ENCODE measurements around the gene FANCC.

- TF ChIP-seq EZH2 (IDR thresholded peaks at IDR 0.05; ENCODE audit: insufficient read depth, poor library complexity, severe bottlenecking) (no peak), EZH2phosphoT487 (IDR thresholded peaks at IDR 0.05; ENCODE audit: insufficient read depth, low read depth) (no peak)
Measured at GRCh38 chr9:95078511-95078910, 239.0 kb downstream of the FANCC start.
